Measurements from ENCODE around the gene FN3KRP. TPM values are rescaled to one million over a fixed set of nuclear protein-coding genes. Genes with fewer than 3 reads are reported as not detected.

The FN3KRP gene
- total and polyA plus RNA-seq, 10 of the 15 experiments (the other 5 are each of a cell fraction or from before 2014, with no cell fraction given): 1.8 to 50.5 (median 26.5) TPM

GRCh38 chr17:82751571-82752370 is 35.3 kb downstream of the FN3KRP start, which contains the start of gene TBCD (continued):
- no peak for TF ChIP-seq BCL11A (IDR thresholded peaks at IDR 0.05; ENCODE audit: low read depth, low read length)
- no peak for TF ChIP-seq E2F8 (IDR thresholded peaks at IDR 0.05; ENCODE audit: low read depth, partially characterized antibody)
- no peak for TF ChIP-seq BCLAF1 (IDR thresholded peaks at IDR 0.05)
- TF ChIP-seq HCFC1 (IDR thresholded peaks at IDR 0.05; ENCODE audit: low read length): peak; percentile 74
- TF ChIP-seq ZNF622 (IDR thresholded peaks at IDR 0.05): no peak
- TF ChIP-seq ATF3 (IDR thresholded peaks at IDR 0.05; ENCODE audit: borderline replicate concordance, extremely low read depth, low read depth, low read length): no peak
- TF ChIP-seq KLF5 (IDR thresholded peaks at IDR 0.05; ENCODE audit: partially characterized antibody): no peak
- no peak for TF ChIP-seq ELK1 (IDR thresholded peaks at IDR 0.05; ENCODE audit: low read depth, low read length)
- TF ChIP-seq E2F4 (IDR thresholded peaks at IDR 0.05; ENCODE audit: low read depth, low read length): no peak
- peak; percentile 94 for TF ChIP-seq BACH1 (IDR thresholded peaks at IDR 0.05; ENCODE audit: borderline replicate concordance)
- no peak for TF ChIP-seq BRCA1 (IDR thresholded peaks at IDR 0.05; ENCODE audit: low read depth, low read length)
- TF ChIP-seq ZSCAN29 (IDR thresholded peaks at IDR 0.05): peak; percentile 68; the same call in 1 of the 2 replicates
- no peak for TF ChIP-seq ETV6 (conservative IDR thresholded peaks at IDR 0.05 in 1 of 2, IDR thresholded peaks at IDR 0.05 in 1 of 2; ENCODE audit: borderline replicate concordance in 1 of 2, low read depth in 1 of 2)
- TF ChIP-seq DPF2 (IDR thresholded peaks at IDR 0.05): peak; percentile 73
- no peak for TF ChIP-seq RFX5 (IDR thresholded peaks at IDR 0.05; ENCODE audit: low read depth, low read length)
- TF ChIP-seq NKRF (conservative IDR thresholded peaks at IDR 0.05): peak; percentile 68
- TF ChIP-seq IKZF1 (conservative IDR thresholded peaks at IDR 0.05): peak; percentile 87
- no peak for TF ChIP-seq RCOR1 (conservative IDR thresholded peaks at IDR 0.05; ENCODE audit: low read depth, low read length)
- peak; percentile 58; the same call in 1 of the 2 replicates for TF ChIP-seq MXI1 (IDR thresholded peaks at IDR 0.05; ENCODE audit: low read depth, low read length)

All from GM12878 (cell line).